ENCODE measurements around the gene RTN1. TPM values are rescaled to one million over a fixed set of nuclear protein-coding genes. Genes with fewer than 3 reads are reported as not detected.

The RTN1 gene
- total RNA-seq, 1 donor from 2014 or later: 18.0 TPM

DNA sequence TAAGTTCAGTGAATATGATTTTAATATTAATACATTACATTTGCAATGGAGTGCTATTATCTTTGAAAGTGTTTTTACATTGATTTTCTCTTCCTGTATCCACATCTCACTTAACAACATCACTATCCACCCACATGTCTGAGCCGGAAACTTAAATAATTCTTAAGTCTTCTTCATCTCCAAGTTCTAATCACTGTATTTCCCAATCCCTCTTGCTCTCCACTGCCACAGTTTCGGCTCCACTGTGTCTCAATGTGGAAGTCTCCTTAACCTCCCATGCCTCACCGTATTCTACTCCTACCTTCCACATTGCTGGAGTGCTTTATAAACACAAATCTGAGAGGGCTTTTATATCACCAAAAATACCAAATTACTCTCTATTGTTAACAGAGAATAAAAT is 25.3 kb downstream of the RTN1 start:
- no peak for DNase-seq (ENCODE audit: low read depth, low spot score)
- no peak overlapping the region for H3K27ac Mint-ChIP-seq (ENCODE audit: unreplicated experiment)
- peaks cover 14% of the 10 kb centered on the region for H3K27me3 Mint-ChIP-seq (ENCODE audit: low read depth)
- TF ChIP-seq, protein P1, sequence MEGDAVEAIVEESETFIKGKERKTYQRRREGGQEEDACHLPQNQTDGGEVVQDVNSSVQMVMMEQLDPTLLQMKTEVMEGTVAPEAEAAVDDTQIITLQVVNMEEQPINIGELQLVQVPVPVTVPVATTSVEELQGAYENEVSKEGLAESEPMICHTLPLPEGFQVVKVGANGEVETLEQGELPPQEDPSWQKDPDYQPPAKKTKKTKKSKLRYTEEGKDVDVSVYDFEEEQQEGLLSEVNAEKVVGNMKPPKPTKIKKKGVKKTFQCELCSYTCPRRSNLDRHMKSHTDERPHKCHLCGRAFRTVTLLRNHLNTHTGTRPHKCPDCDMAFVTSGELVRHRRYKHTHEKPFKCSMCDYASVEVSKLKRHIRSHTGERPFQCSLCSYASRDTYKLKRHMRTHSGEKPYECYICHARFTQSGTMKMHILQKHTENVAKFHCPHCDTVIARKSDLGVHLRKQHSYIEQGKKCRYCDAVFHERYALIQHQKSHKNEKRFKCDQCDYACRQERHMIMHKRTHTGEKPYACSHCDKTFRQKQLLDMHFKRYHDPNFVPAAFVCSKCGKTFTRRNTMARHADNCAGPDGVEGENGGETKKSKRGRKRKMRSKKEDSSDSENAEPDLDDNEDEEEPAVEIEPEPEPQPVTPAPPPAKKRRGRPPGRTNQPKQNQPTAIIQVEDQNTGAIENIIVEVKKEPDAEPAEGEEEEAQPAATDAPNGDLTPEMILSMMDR (conservative IDR thresholded peaks at IDR 0.05): no peak
- no peak overlapping the region for H3K4me3 Mint-ChIP-seq
- H3K4me1 Mint-ChIP-seq: no peaks in the 10 kb centered on the region
- no peaks in the 10 kb centered on the region for H3K36me3 Mint-ChIP-seq (ENCODE audit: low read depth)
- no peaks in the 10 kb centered on the region for H3K9me3 Mint-ChIP-seq

DNA sequence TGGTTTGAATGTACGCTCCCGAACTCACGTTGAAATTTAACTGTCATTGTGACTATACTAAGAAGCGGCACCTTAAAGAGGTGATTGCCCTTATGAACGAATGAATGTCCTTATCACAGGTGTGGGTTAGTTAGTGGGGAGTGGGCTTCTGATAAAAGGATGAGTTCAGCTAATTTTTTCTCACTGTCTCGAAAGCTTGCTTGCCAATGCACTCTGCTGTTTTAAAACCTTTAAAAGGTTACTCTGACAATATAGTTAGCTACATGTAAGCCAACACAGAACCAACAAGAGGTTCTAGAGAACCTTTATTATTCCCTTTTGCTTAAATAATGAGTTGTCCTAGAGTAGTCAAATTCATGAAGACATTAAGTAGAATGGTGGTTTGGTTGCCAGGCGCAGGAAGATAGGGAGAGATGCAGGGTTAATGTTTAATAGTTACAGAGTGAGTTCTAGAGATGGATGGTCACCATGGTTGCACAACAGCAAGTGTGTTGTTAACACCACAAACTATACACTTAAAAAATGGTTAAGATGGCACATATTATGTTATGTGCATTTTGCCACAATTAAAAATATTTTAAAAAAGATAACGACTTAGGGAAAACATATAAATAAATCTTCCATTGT is 26.3 kb downstream of the RTN1 start:
- no peaks in the 10 kb centered on the region for H3K4me1 Mint-ChIP-seq
- no peak overlapping the region for H3K27ac Mint-ChIP-seq (ENCODE audit: unreplicated experiment)
- TF ChIP-seq, protein P1 (conservative IDR thresholded peaks at IDR 0.05): no peak
- H3K27me3 Mint-ChIP-seq (ENCODE audit: low read depth): peaks cover 14% of the 10 kb centered on the region
- no peaks in the 10 kb centered on the region for H3K9me3 Mint-ChIP-seq
- no peaks in the 10 kb centered on the region for H3K36me3 Mint-ChIP-seq (ENCODE audit: low read depth)
- DNase-seq (ENCODE audit: low read depth, low spot score): no peak
- no peak overlapping the region for H3K4me3 Mint-ChIP-seq

DNA sequence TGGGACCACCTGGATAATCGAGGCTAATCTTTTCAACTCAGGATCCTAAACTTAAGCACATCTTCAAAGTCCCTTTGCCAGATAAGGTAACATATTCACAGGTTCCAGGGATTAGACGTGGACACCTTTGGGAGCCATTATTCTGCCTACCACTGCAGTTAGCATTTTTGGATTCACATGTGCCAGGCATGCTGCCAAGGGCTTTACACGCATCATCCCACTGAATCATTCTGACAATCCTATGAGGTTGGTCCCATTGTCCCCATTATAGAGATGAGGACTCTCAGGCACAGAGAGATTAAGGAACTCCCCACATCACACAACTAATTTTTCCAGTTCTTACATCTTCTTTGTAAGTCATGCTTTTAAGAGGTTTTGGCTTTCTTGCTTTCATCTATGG is 34.5 kb downstream of the RTN1 start:
- TF ChIP-seq, protein P1 (conservative IDR thresholded peaks at IDR 0.05): no peak
- no peaks in the 10 kb centered on the region for H3K9me3 Mint-ChIP-seq
- H3K27ac Mint-ChIP-seq (ENCODE audit: unreplicated experiment): no peak overlapping the region
- H3K27me3 Mint-ChIP-seq (ENCODE audit: low read depth): peaks cover 12% of the 10 kb centered on the region
- no peak overlapping the region for H3K4me3 Mint-ChIP-seq
- H3K36me3 Mint-ChIP-seq (ENCODE audit: low read depth): no peaks in the 10 kb centered on the region
- H3K4me1 Mint-ChIP-seq: no peaks in the 10 kb centered on the region
- DNase-seq (ENCODE audit: low read depth, low spot score): no peak

DNA sequence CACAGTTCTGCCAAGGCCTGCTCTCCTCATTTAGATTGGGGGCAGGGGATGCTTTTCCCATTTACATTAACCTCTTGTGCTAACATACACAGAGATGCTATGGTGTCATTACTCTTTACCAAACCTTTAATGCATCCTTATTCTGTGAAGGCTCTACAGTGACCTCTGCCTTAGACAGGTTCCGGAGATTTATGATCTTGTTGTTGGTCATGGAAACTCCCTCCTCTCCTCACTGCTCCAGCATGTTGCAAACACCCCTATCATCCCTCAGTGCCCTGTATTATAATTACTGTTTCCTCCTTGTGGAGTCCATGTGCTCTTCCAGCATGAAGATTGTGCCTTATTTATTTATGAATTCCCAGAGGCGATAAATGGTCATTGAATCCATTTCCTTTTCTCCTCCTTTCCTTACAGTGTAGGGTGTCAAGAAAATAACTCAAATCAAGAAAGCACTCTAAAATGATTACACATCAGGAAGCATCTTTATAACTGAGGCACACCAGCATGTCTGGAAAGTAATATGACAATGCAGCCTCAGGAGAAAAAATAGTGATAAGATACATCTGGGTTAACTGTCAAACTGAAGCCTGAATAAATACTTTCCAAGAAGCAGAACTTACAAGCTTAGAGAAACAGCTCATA is 37.8 kb downstream of the RTN1 start:
- H3K4me3 Mint-ChIP-seq: no peak overlapping the region
- peaks cover 5% of the 10 kb centered on the region for H3K4me1 Mint-ChIP-seq
- H3K9me3 Mint-ChIP-seq: no peaks in the 10 kb centered on the region
- TF ChIP-seq, protein P1 (conservative IDR thresholded peaks at IDR 0.05): no peak
- H3K27ac Mint-ChIP-seq (ENCODE audit: unreplicated experiment): no peak overlapping the region
- peaks cover 9% of the 10 kb centered on the region for H3K27me3 Mint-ChIP-seq (ENCODE audit: low read depth)
- no peak for DNase-seq (ENCODE audit: low read depth, low spot score)
- H3K36me3 Mint-ChIP-seq (ENCODE audit: low read depth): no peaks in the 10 kb centered on the region

DNA sequence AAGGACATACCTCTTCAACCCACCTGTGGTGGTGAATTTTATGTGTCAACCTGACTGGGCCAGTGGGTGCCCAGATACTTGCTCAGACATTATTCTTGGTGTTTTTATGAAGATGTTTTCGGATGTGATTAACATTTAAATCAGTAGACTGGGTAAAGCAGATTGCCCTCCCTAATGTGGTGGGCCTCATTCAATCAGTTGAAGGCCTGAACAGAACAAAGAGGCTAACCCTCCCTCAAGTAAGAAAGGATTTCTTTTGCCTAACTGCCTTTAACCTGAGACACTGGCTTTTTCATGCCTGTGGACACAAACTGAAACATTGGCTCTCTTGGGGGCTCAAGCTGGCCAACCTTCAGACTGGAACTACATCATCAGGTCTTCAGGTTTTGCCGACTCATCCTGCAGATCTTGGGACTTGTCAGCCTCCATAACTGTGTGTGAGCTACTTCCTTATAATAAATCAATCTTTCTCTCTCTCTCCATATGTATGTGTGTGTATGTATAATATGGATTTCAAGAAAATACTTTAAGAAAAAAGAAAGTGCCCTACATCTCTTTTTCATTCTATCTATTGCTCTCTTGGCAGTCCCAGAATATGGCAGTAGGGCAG is 39.4 kb downstream of the RTN1 start:
- TF ChIP-seq, protein P1 (conservative IDR thresholded peaks at IDR 0.05): no peak
- H3K36me3 Mint-ChIP-seq (ENCODE audit: low read depth): no peaks in the 10 kb centered on the region
- no peak overlapping the region for H3K4me3 Mint-ChIP-seq
- no peaks in the 10 kb centered on the region for H3K9me3 Mint-ChIP-seq
- DNase-seq (ENCODE audit: low read depth, low spot score): no peak
- H3K4me1 Mint-ChIP-seq: peaks cover 5% of the 10 kb centered on the region
- no peak overlapping the region for H3K27ac Mint-ChIP-seq (ENCODE audit: unreplicated experiment)
- peaks cover 5% of the 10 kb centered on the region for H3K27me3 Mint-ChIP-seq (ENCODE audit: low read depth)
